Activated CD8-positive, alpha-beta memory T cell treated with anti-CD3 and anti-CD28 coated beads for 4 hours (primary cell): ENCODE data around the gene XCR1.
"Not testable (repeated sequence)": the region's sequence is repeated elsewhere in the genome, so short reads cannot be mapped to it uniquely, and the experiment has no call there.

ENCODE experiments used
- DNase-seq, 2 donors: peaks; one replicate each; pipeline ENCODE4 v3.0.0-alpha.2; 2020; ENCODE audit warnings: low read depth in 2 of 2

XCR1 gene

GRCh38 chr3:46006238-46007032, 20.8 kb downstream of the XCR1 start:
- no peak for DNase-seq

GRCh38 chr3:46003706-46004105, 23.6 kb downstream of the XCR1 start:
- DNase-seq, result not testable (repeated sequence)

GRCh38 chr3:46001178-46001577, 26.1 kb downstream of the XCR1 start:
- DNase-seq, result no peak

- no peak for DNase-seq
Observed at GRCh38 chr3:45997942-45998341, 29.3 kb downstream of the XCR1 start.

- not testable (repeated sequence) for DNase-seq
Observed at GRCh38 chr3:45997499-45997898, 29.8 kb downstream of the XCR1 start.

- peak; percentile 78 to 83 for DNase-seq
Observed at GRCh38 chr3:45995236-45996192, 31.8 kb downstream of the XCR1 start, which contains the start of gene FYCO1. TSS of gene FYCO1 (minus strand) at chr3:45995824. CDS start at chr3:45984910, 10,914 bp downstream.

GRCh38 chr3:45994419-45995235, 32.7 kb downstream of the XCR1 start:
- peak; percentile 39 to 41 for DNase-seq

GRCh38 chr3:45993421-45994027, 33.8 kb downstream of the XCR1 start:
- peak in 1 of 2 donors; percentile 25 for DNase-seq

GRCh38 chr3:45992821-45993221, 34.5 kb downstream of the XCR1 start:
- DNase-seq, result no peak

- DNase-seq, result no peak
Observed at GRCh38 chr3:45992133-45992729, 35.1 kb downstream of the XCR1 start.

GRCh38 chr3:45991341-45991740, 35.9 kb downstream of the XCR1 start:
- DNase-seq, result no peak

GRCh38 chr3:45990181-45990580, 37.1 kb downstream of the XCR1 start:
- no peak for DNase-seq

- no peak for DNase-seq
Observed at GRCh38 chr3:45988804-45989203, 38.5 kb downstream of the XCR1 start.

- DNase-seq, result no peak
Observed at GRCh38 chr3:45988362-45988761, 38.9 kb downstream of the XCR1 start.

- no peak for DNase-seq
Observed at GRCh38 chr3:45987368-45988291, 39.7 kb downstream of the XCR1 start.

- no peak for DNase-seq
Observed at GRCh38 chr3:45986303-45986982, 40.8 kb downstream of the XCR1 start.

GRCh38 chr3:45985532-45986302, 41.6 kb downstream of the XCR1 start:
- no peak for DNase-seq
